ENCODE measurements around the gene MEGF6. TPM values are rescaled to one million over a fixed set of nuclear protein-coding genes. Genes with fewer than 3 reads are reported as not detected.

MEGF6 gene
- total RNA-seq, 4 donors from 2014 or later: 4.1 to 27.1 (median 11.4) TPM

DNA sequence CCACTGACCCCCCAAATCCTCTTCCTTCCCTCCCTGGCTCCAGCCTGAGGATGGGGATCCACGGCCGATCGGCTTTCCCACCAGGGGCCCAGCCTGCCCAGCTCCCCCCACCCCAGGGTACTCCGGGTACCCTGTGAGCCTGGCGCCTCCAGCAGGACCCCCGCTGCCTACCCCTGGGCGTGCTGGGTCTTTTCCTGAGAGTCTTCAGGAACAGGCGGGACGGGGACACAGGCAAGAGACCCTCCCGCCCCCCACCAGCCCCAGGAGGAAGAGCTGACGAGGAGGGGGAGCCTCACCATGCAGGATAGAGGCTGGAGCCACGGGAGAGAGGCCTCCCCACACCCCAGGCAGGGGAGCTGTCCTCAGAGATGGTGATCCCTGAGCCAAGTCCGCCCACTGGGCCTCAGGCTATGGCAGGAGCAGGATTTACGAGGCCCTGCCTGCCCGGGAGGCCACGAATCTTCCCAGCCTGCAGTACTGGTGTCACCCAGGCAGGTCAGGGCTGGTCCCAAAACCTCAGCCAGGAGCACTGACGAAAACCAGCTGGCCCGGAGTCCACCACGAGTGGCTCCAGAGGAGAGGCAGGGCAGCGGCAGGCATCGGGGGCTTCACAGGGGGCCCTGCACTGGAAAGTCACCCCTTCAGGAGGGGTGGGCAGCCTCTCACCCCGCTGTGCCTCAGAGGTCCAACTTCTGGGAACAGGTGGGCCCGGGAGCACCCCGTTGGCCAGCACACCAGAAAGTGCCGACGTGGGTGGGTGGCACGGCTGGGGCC is 58.0 kb downstream of the MEGF6 start:
- in situ Hi-C loops (cut with MboI; ENCODE audit: low pct_ligation_motif_present in 1 of 4, low pct_unique_long_range_greater_than_20kb in 1 of 4, low sequenced_read_pairs in 3 of 4) (no loop called here), intact Hi-C loops (cut with DNase I; ENCODE audit: low total_unique reads) (no loop called here)
- H3K4me1 ChIP-seq: peaks cover 0 to 17% (median 4%) of the 10 kb centered on the region in 4 donors
- 56% methylated on average over 26 of the region's 27 CpGs; no CpG with 5 or more reads in 1 of the 2 donors for WGBS, 2 donors (ENCODE audit: low coverage in 1 of 2)
- H3K27me3 ChIP-seq: no peaks in the 10 kb centered on the region
- no peak overlapping the region for H3K4me3 ChIP-seq
- TF ChIP-seq POLR2A (IDR thresholded peaks at IDR 0.05) (no peak), POLR2AphosphoS5 (IDR thresholded peaks at IDR 0.05) (no peak)
- TF ChIP-seq, protein P1, sequence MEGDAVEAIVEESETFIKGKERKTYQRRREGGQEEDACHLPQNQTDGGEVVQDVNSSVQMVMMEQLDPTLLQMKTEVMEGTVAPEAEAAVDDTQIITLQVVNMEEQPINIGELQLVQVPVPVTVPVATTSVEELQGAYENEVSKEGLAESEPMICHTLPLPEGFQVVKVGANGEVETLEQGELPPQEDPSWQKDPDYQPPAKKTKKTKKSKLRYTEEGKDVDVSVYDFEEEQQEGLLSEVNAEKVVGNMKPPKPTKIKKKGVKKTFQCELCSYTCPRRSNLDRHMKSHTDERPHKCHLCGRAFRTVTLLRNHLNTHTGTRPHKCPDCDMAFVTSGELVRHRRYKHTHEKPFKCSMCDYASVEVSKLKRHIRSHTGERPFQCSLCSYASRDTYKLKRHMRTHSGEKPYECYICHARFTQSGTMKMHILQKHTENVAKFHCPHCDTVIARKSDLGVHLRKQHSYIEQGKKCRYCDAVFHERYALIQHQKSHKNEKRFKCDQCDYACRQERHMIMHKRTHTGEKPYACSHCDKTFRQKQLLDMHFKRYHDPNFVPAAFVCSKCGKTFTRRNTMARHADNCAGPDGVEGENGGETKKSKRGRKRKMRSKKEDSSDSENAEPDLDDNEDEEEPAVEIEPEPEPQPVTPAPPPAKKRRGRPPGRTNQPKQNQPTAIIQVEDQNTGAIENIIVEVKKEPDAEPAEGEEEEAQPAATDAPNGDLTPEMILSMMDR (IDR thresholded peaks at IDR 0.05): no peak
- H3K27ac ChIP-seq: no peak overlapping the region
- no peaks in the 10 kb centered on the region for H3K36me3 ChIP-seq
- no peak for DNase-seq
- H3K9me3 ChIP-seq: no peaks in the 10 kb centered on the region

DNA sequence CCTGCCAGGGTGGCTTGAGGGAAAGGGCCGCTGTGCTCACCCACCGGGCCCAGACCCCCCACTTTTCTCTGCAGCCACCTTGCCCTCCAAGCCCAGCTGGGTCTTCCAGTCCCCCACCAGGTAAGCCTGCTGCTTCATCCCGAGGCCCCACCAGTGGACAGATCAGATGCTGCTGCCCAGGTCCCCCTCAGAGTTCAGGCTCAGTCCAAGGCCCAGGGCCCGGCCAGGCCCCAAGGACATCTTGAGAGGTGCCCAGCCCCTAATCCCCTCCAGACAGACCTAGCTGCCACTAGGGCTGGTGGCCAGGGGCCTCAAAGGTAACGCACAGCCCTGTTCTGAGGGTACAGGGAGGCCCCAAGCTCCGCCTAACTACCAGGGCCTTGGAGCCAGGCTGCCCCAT is 58.6 kb downstream of the MEGF6 start:
- H3K27ac ChIP-seq: no peak overlapping the region
- in situ Hi-C loops (cut with MboI; ENCODE audit: low pct_ligation_motif_present in 1 of 4, low pct_unique_long_range_greater_than_20kb in 1 of 4, low sequenced_read_pairs in 3 of 4) (no loop called here), intact Hi-C loops (cut with DNase I; ENCODE audit: low total_unique reads) (no loop called here)
- no peaks in the 10 kb centered on the region for H3K36me3 ChIP-seq
- no peak for DNase-seq
- peaks cover 0 to 22% (median 4%) of the 10 kb centered on the region in 4 donors for H3K4me1 ChIP-seq
- H3K9me3 ChIP-seq: no peaks in the 10 kb centered on the region
- TF ChIP-seq EP300 (IDR thresholded peaks at IDR 0.05; ENCODE audit: low read depth): no peak
- no peak for TF ChIP-seq POLR2A (IDR thresholded peaks at IDR 0.05)
- TF ChIP-seq POLR2AphosphoS5 (IDR thresholded peaks at IDR 0.05): no peak
- TF ChIP-seq, protein P1 (IDR thresholded peaks at IDR 0.05): no peak
- no peaks in the 10 kb centered on the region for H3K27me3 ChIP-seq
- WGBS, 2 donors (ENCODE audit: low coverage in 1 of 2): 87% methylated on average over 6 of the region's 6 CpGs; no CpG with 5 or more reads in 1 of the 2 donors
- no peak overlapping the region for H3K4me3 ChIP-seq

DNA sequence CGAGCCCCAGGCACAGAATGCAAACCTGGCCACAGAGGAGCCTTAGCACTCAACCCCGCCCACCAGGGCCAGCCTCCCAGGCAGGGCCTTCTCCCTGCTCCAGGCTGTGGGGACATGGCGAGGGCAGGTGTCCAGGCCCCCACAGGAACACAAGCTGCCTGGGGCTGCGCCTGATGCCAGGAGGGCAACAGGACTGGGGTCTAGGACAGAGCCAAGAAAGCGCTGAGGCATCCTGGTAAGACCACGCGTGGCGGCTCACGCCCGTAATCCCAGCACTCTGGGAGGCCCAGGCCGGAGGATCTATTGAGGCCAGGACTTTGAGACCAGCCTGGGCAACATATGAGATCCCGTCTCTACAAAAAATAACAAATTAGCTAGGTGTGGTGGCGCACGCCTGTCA is 59.1 kb downstream of the MEGF6 start:
- Histone ChIP-seq H3K36me3 (no peaks in the 10 kb centered on the region), H3K27ac (no peak overlapping the region), H3K4me1 (peaks cover 0 to 22% (median 4%) of the 10 kb centered on the region in 4 donors), H3K4me3 (no peak overlapping the region), H3K27me3 (no peaks in the 10 kb centered on the region), H3K9me3 (no peaks in the 10 kb centered on the region)
- in situ Hi-C loops (cut with MboI; ENCODE audit: low pct_ligation_motif_present in 1 of 4, low pct_unique_long_range_greater_than_20kb in 1 of 4, low sequenced_read_pairs in 3 of 4) (no loop called here), intact Hi-C loops (cut with DNase I; ENCODE audit: low total_unique reads) (no loop called here)
- TF ChIP-seq EP300 (IDR thresholded peaks at IDR 0.05; ENCODE audit: low read depth) (no peak), POLR2A (IDR thresholded peaks at IDR 0.05) (no peak)
- TF ChIP-seq, protein P1 (IDR thresholded peaks at IDR 0.05): no peak
- 93% methylated on average over 6 of the region's 14 CpGs; no CpG with 5 or more reads in 1 of the 2 donors for WGBS, 2 donors (ENCODE audit: low coverage in 1 of 2)
- DNase-seq: no peak

DNA sequence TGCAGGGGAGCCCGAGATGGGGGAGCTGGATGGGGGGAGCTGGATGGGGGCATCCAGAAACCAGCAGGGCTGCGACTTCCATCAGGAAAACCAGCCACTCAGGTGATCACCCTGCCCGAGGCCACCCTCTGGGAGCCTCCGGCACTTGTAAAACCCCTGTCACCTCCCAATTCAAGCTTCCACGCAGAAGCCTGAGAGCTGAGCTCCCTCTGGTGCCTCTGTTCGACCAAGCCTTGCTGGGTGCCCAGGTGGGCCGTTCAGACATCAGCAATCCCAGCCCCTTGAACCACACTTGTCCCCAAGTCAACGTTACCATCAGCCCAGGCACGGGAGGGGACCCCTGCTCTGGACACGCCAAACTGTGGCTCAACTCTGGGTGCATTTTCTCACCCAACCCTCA is 59.6 kb downstream of the MEGF6 start:
- Histone ChIP-seq H3K27me3 (no peaks in the 10 kb centered on the region), H3K4me1 (peaks cover 0 to 22% (median 4%) of the 10 kb centered on the region in 4 donors), H3K4me3 (no peak overlapping the region), H3K27ac (no peak overlapping the region), H3K9me3 (no peaks in the 10 kb centered on the region), H3K36me3 (no peaks in the 10 kb centered on the region)
- in situ Hi-C loops (cut with MboI; ENCODE audit: low pct_ligation_motif_present in 1 of 4, low pct_unique_long_range_greater_than_20kb in 1 of 4, low sequenced_read_pairs in 3 of 4): no loop called here
- intact Hi-C loops (cut with DNase I; ENCODE audit: low total_unique reads): no loop called here
- TF ChIP-seq POLR2AphosphoS5 (IDR thresholded peaks at IDR 0.05) (no peak), EP300 (IDR thresholded peaks at IDR 0.05; ENCODE audit: low read depth) (no peak), POLR2A (IDR thresholded peaks at IDR 0.05) (no peak)
- TF ChIP-seq, protein P1 (IDR thresholded peaks at IDR 0.05): no peak
- WGBS, 2 donors (ENCODE audit: low coverage in 1 of 2): 77% methylated on average over 10 of the region's 10 CpGs; no CpG with 5 or more reads in 1 of the 2 donors
- DNase-seq: no peak
